Nephron progenitor cell (in vitro differentiated cells): ENCODE measurements around the gene IFI27L1.

Experiments used
- DNase-seq: peaks from one replicate; pipeline ENCODE4 v3.0.0; 2021
- H3K27ac Mint-ChIP-seq: 2 replicates; pipeline ENCODE4 v1.8.0; 2021; ENCODE audit warnings: mild to moderate bottlenecking, moderate library complexity, mixed read lengths
- H3K27me3 Mint-ChIP-seq: 2 replicates; pipeline ENCODE4 v1.8.0; 2021; ENCODE audit warnings: mild to moderate bottlenecking, low read depth, mixed read lengths; ENCODE audit not compliant: poor library complexity
- H3K36me3 Mint-ChIP-seq: 2 replicates; pipeline ENCODE4 v1.8.0; 2021; ENCODE audit warnings: low read depth, mixed read lengths
- H3K4me1 Mint-ChIP-seq: 2 replicates; pipeline ENCODE4 v1.8.0; 2021; ENCODE audit warnings: mixed read lengths
- H3K4me3 Mint-ChIP-seq: 2 replicates; pipeline ENCODE4 v1.8.0; 2021; ENCODE audit warnings: mild to moderate bottlenecking, moderate library complexity, mixed read lengths
- H3K9me3 Mint-ChIP-seq: 2 replicates; pipeline ENCODE4 v1.8.0; 2021; ENCODE audit warnings: mild to moderate bottlenecking, moderate library complexity, mixed read lengths
- TF ChIP-seq, protein P1 (sequence below): fragments of 200-600 bp; sonication (generic); IDR thresholded peaks from 2 replicates; pipeline ENCODE4 v1.5.0; 2021; ENCODE audit warnings: antibody characterized with exemption

Gene IFI27L1

DNA sequence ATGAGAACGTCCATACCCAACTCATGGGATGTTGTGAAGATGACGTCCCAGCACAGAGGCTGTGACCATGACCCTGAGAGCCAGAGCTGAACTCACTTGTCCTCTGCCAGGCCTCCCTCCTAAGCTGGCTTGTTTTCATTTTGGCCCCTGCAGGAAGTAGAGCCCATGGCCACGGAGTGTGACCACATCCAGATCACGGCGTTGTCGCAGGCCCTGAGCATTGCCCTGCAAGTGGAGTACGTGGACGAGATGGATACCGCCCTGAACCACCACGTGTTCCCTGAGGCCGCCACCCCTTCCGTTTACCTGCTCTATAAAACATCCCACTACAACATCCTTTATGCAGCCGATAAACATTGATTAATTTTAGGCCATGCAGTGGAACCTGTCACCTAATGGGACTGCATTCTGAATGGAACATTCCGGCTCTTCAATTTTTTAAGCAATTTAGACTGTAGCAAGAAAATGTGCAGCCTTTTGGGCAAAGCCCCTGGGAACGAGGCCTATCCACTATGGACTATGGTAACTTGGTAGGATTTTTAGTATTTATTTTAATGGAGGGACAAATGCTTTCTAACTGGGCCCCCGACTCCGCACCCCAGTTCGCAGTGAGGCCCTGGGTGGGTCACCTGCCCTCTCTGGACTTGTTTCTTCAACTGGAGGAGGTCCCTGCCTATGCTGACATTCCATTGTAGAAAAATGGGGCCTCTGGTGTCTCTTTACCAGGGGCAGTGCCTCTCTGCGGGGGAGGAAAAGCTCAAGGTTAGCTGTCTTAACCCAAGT lies 35.4 kb upstream of the IFI27L1 start:
- TF ChIP-seq, protein P1, sequence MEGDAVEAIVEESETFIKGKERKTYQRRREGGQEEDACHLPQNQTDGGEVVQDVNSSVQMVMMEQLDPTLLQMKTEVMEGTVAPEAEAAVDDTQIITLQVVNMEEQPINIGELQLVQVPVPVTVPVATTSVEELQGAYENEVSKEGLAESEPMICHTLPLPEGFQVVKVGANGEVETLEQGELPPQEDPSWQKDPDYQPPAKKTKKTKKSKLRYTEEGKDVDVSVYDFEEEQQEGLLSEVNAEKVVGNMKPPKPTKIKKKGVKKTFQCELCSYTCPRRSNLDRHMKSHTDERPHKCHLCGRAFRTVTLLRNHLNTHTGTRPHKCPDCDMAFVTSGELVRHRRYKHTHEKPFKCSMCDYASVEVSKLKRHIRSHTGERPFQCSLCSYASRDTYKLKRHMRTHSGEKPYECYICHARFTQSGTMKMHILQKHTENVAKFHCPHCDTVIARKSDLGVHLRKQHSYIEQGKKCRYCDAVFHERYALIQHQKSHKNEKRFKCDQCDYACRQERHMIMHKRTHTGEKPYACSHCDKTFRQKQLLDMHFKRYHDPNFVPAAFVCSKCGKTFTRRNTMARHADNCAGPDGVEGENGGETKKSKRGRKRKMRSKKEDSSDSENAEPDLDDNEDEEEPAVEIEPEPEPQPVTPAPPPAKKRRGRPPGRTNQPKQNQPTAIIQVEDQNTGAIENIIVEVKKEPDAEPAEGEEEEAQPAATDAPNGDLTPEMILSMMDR, result no peak
- H3K4me1 Mint-ChIP-seq, result no peaks in the 10 kb centered on the region
- H3K4me3 Mint-ChIP-seq, result no peak overlapping the region
- no peaks in the 10 kb centered on the region for H3K9me3 Mint-ChIP-seq
- no peak for DNase-seq
- peaks cover 3% of the 10 kb centered on the region for H3K27me3 Mint-ChIP-seq
- H3K27ac Mint-ChIP-seq, result peak overlapping the region; percentile 75
- H3K36me3 Mint-ChIP-seq, result peaks cover 31% of the 10 kb centered on the region

- H3K36me3 Mint-ChIP-seq, result peaks cover 38% of the 10 kb centered on the region
- TF ChIP-seq, protein P1, result no peak
- H3K4me3 Mint-ChIP-seq, result no peak overlapping the region
- DNase-seq, result no peak
- H3K27ac Mint-ChIP-seq, result peak overlapping the region; percentile 72
- peaks cover 3% of the 10 kb centered on the region for H3K27me3 Mint-ChIP-seq
- no peaks in the 10 kb centered on the region for H3K9me3 Mint-ChIP-seq
- H3K4me1 Mint-ChIP-seq, result no peaks in the 10 kb centered on the region
Measured at GRCh38 chr14:94046696-94047250, 34.3 kb upstream of the IFI27L1 start.

DNA sequence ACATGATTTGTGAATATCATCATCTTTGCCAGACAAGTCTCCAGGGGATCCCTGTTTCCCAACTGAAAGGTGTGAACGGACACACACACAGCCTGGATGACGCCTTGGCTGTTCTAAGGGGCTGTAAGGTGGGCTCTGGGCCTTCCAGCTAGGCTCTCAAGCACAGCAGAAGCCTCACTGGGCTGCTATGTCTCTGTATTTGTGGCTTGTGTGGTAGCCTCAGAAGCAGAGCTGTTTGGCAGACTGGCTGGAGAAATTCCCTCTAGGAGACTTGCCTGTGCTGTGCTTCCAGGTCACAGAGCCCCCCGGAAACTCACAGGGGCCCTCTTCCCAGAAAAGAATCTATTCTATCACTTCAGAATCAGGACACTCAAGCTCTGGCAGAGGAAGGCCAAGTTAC lies 33.5 kb upstream of the IFI27L1 start:
- Mint-ChIP-seq H3K27ac (no peak overlapping the region), H3K4me1 (no peaks in the 10 kb centered on the region), H3K27me3 (peaks cover 3% of the 10 kb centered on the region), H3K9me3 (no peaks in the 10 kb centered on the region), H3K36me3 (peaks cover 46% of the 10 kb centered on the region), H3K4me3 (no peak overlapping the region)
- TF ChIP-seq, protein P1, result no peak
- DNase-seq, result no peak

GRCh38 chr14:94048691-94049624 lies 32.2 kb upstream of the IFI27L1 start:
- Mint-ChIP-seq H3K36me3 (peaks cover 53% of the 10 kb centered on the region), H3K9me3 (no peaks in the 10 kb centered on the region), H3K27me3 (peaks cover 3% of the 10 kb centered on the region), H3K27ac (no peak overlapping the region), H3K4me1 (no peaks in the 10 kb centered on the region), H3K4me3 (no peak overlapping the region)
- TF ChIP-seq, protein P1, result no peak
- no peak for DNase-seq

- Mint-ChIP-seq H3K27me3 (peaks cover 6% of the 10 kb centered on the region), H3K4me1 (no peaks in the 10 kb centered on the region), H3K4me3 (no peak overlapping the region), H3K9me3 (no peaks in the 10 kb centered on the region), H3K36me3 (peaks cover 60% of the 10 kb centered on the region), H3K27ac (no peak overlapping the region)
- DNase-seq, result no peak
- TF ChIP-seq, protein P1, result no peak
Measured at GRCh38 chr14:94049625-94050023, 31.5 kb upstream of the IFI27L1 start.
